ENCODE results near the gene SEPTIN8. TPM values are rescaled to one million over a fixed set of nuclear protein-coding genes. Genes with fewer than 3 reads are reported as not detected.
A peak's percentile ranks its signal among the peaks of the same experiment; 100 is the strongest.

Gene SEPTIN8
- total RNA-seq, 1 experiment from 2014 or later, result 97.4 TPM

GRCh38 chr5:132736853-132737833 is 39.9 kb downstream of the SEPTIN8 start, which contains the start of gene KIF3A:
TSS of gene KIF3A (minus strand) at chr5:132737546. CDS start at chr5:132737419, 127 bp downstream.
- DNase-seq (ENCODE audit: low read depth in 1 of 2, low spot score in 2 of 2), result peak; percentile 97 to 99
- Histone ChIP-seq H3K27ac (no peak within 1 kb of the TSS), H3K9me3 (replicated peaks) (0 out of 2 replicates have a peak, but pooled peaks cover under 1% of the 10 kb centered on the region), H3K4me1 (replicated peaks) (peaks cover 11% of the 10 kb centered on the region), H3K27me3 (replicated peaks) (peaks cover 9% of the 10 kb centered on the region; the same call in 1 of the 2 replicates), H3K36me3 (peaks cover 8% of the 10 kb centered on the region; the same call in 1 of the 2 replicates), H3K4me3 (peak within 1 kb of the TSS; percentile 88)

- no peak overlapping the region for H3K4me3 ChIP-seq
- peaks cover under 1% of the 10 kb centered on the region; the same call in 1 of the 2 replicates for H3K27me3 ChIP-seq (replicated peaks)
- no peaks in the 10 kb centered on the region for H3K9me3 ChIP-seq (replicated peaks)
- peaks cover 11% of the 10 kb centered on the region for H3K4me1 ChIP-seq (replicated peaks)
- H3K27ac ChIP-seq, result no peak overlapping the region
- no peak for DNase-seq (ENCODE audit: low read depth in 1 of 2, low spot score in 2 of 2)
- H3K36me3 ChIP-seq, result peaks cover 8% of the 10 kb centered on the region; the same call in 1 of the 2 replicates
Measured at GRCh38 chr5:132734687-132735086, 42.4 kb downstream of the SEPTIN8 start.

- Histone ChIP-seq H3K27ac (no peak overlapping the region), H3K4me1 (replicated peaks) (peaks cover 11% of the 10 kb centered on the region), H3K4me3 (no peak overlapping the region), H3K36me3 (peaks cover 8% of the 10 kb centered on the region; the same call in 1 of the 2 replicates), H3K9me3 (replicated peaks) (no peaks in the 10 kb centered on the region), H3K27me3 (replicated peaks) (no peaks in the 10 kb centered on the region)
- no peak for DNase-seq (ENCODE audit: low read depth in 1 of 2, low spot score in 2 of 2)
Measured at GRCh38 chr5:132733499-132734148, 43.4 kb downstream of the SEPTIN8 start.

GRCh38 chr5:132729896-132730295 is 47.1 kb downstream of the SEPTIN8 start:
- H3K9me3 ChIP-seq (replicated peaks), result no peaks in the 10 kb centered on the region
- H3K27me3 ChIP-seq (replicated peaks), result no peaks in the 10 kb centered on the region
- no peak overlapping the region for H3K4me3 ChIP-seq
- no peak overlapping the region for H3K27ac ChIP-seq
- no peak for DNase-seq (ENCODE audit: low read depth in 1 of 2, low spot score in 2 of 2)
- H3K36me3 ChIP-seq, result peaks cover 10% of the 10 kb centered on the region
- H3K4me1 ChIP-seq (replicated peaks), result no peaks in the 10 kb centered on the region

- H3K27me3 ChIP-seq (replicated peaks), result no peaks in the 10 kb centered on the region
- H3K4me3 ChIP-seq, result no peak overlapping the region
- H3K27ac ChIP-seq, result no peak overlapping the region
- no peak for DNase-seq (ENCODE audit: low read depth in 1 of 2, low spot score in 2 of 2)
- H3K9me3 ChIP-seq (replicated peaks), result no peaks in the 10 kb centered on the region
- H3K36me3 ChIP-seq, result peaks cover 5% of the 10 kb centered on the region; the same call in 1 of the 2 replicates
- H3K4me1 ChIP-seq (replicated peaks), result no peaks in the 10 kb centered on the region
Measured at GRCh38 chr5:132725745-132726144, 51.3 kb downstream of the SEPTIN8 start.

GRCh38 chr5:132718544-132719312 is 58.3 kb downstream of the SEPTIN8 start:
- Histone ChIP-seq H3K27ac (no peak overlapping the region), H3K9me3 (replicated peaks) (no peaks in the 10 kb centered on the region), H3K36me3 (peaks cover 7% of the 10 kb centered on the region; the same call in 1 of the 2 replicates), H3K4me3 (no peak overlapping the region), H3K4me1 (replicated peaks) (peaks cover 9% of the 10 kb centered on the region), H3K27me3 (replicated peaks) (no peaks in the 10 kb centered on the region)
- no peak for DNase-seq (ENCODE audit: low read depth in 1 of 2, low spot score in 2 of 2)

- peak in 1 of 2 experiments; percentile 30 for DNase-seq (ENCODE audit: low read depth in 1 of 2, low spot score in 2 of 2)
- no peaks in the 10 kb centered on the region for H3K27me3 ChIP-seq (replicated peaks)
- 0 out of 2 replicates have a peak, but pooled peaks cover 2% of the 10 kb centered on the region for H3K36me3 ChIP-seq
- H3K4me1 ChIP-seq (replicated peaks), result peaks cover 14% of the 10 kb centered on the region
- H3K4me3 ChIP-seq, result no peak overlapping the region
- H3K9me3 ChIP-seq (replicated peaks), result no peaks in the 10 kb centered on the region
- no peak overlapping the region for H3K27ac ChIP-seq
Measured at GRCh38 chr5:132714456-132715307, 62.4 kb downstream of the SEPTIN8 start.

GRCh38 chr5:132708645-132709044 is 68.4 kb downstream of the SEPTIN8 start:
- no peak overlapping the region for H3K27ac ChIP-seq
- no peaks in the 10 kb centered on the region for H3K9me3 ChIP-seq (replicated peaks)
- no peak for DNase-seq (ENCODE audit: low read depth in 1 of 2, low spot score in 2 of 2)

GRCh38 chr5:132704875-132705274 is 72.2 kb downstream of the SEPTIN8 start:
- peak in 1 of 2 experiments; percentile 56 for DNase-seq (ENCODE audit: low read depth in 1 of 2, low spot score in 2 of 2)

More at GRCh38 chr5:132708645-132709044, 68.4 kb downstream of the SEPTIN8 start:
- Histone ChIP-seq H3K27me3 (replicated peaks) (no peaks in the 10 kb centered on the region), H3K4me1 (replicated peaks) (peaks cover 17% of the 10 kb centered on the region), H3K36me3 (no peaks in the 10 kb centered on the region), H3K4me3 (no peak overlapping the region)

More at GRCh38 chr5:132704875-132705274, 72.2 kb downstream of the SEPTIN8 start:
- Histone ChIP-seq H3K4me1 (replicated peaks) (peaks cover 12% of the 10 kb centered on the region), H3K36me3 (peaks cover 18% of the 10 kb centered on the region), H3K9me3 (replicated peaks) (no peaks in the 10 kb centered on the region), H3K4me3 (no peak overlapping the region), H3K27me3 (replicated peaks) (no peaks in the 10 kb centered on the region), H3K27ac (0 out of 2 replicates have a peak overlapping the region, but pooled peaks have one; percentile 2)

Other genes starting within 250 kb of the SEPTIN8 start
- not detected in 2 replicates for gene IL5, start 233.7 kb downstream of the SEPTIN8 start, total RNA-seq (2014; rRNA removed; shearing (Covaris generic))
- 12.0 and 17.9 TPM in 2 replicates for gene RAD50, start 220.3 kb downstream of the SEPTIN8 start, total RNA-seq (2014; rRNA removed; shearing (Covaris generic))
- not detected in 2 replicates for gene IL13, start 119.1 kb downstream of the SEPTIN8 start, total RNA-seq (2014; rRNA removed; shearing (Covaris generic))
- not detected in 2 replicates for gene IL4, start 103.2 kb downstream of the SEPTIN8 start, total RNA-seq (2014; rRNA removed; shearing (Covaris generic))
- gene KIF3A, start 39.7 kb downstream of the SEPTIN8 start, total RNA-seq (2014; rRNA removed; shearing (Covaris generic)), result 11.4 and 12.1 TPM in 2 replicates
- not detected in 2 replicates for gene CCNI2, start 29.8 kb downstream of the SEPTIN8 start, total RNA-seq (2014; rRNA removed; shearing (Covaris generic))
- gene SOWAHA, start 36.1 kb upstream of the SEPTIN8 start, total RNA-seq (2014; rRNA removed; shearing (Covaris generic)), result not detected in 2 replicates
- gene SHROOM1, start 53.4 kb upstream of the SEPTIN8 start, total RNA-seq (2014; rRNA removed; shearing (Covaris generic)), result 24.1 and 31.2 TPM in 2 replicates
- 0.09 and 0.21 TPM in 2 replicates for gene GDF9, start 89.2 kb upstream of the SEPTIN8 start, total RNA-seq (2014; rRNA removed; shearing (Covaris generic))
- gene UQCRQ, start 89.4 kb upstream of the SEPTIN8 start, total RNA-seq (2014; rRNA removed; shearing (Covaris generic)), result 330 and 440 TPM in 2 replicates
- gene LEAP2, start 96.4 kb upstream of the SEPTIN8 start, total RNA-seq (2014; rRNA removed; shearing (Covaris generic)), result 0.37 and 5.5 TPM in 2 replicates
- 31.6 and 55.6 TPM in 2 replicates for gene AFF4, start 186.4 kb upstream of the SEPTIN8 start, total RNA-seq (2014; rRNA removed; shearing (Covaris generic))
- gene ZCCHC10, start 249.3 kb upstream of the SEPTIN8 start, total RNA-seq (2014; rRNA removed; shearing (Covaris generic)), result 53.7 and 66.4 TPM in 2 replicates

Data from SJSA1 (cell line).